ENCODE data around the gene SMYD4.
"Not testable (repeated sequence)": the region's sequence is repeated elsewhere in the genome, so short reads cannot be mapped to it uniquely, and the experiment has no call there.

SMYD4 gene

DNA sequence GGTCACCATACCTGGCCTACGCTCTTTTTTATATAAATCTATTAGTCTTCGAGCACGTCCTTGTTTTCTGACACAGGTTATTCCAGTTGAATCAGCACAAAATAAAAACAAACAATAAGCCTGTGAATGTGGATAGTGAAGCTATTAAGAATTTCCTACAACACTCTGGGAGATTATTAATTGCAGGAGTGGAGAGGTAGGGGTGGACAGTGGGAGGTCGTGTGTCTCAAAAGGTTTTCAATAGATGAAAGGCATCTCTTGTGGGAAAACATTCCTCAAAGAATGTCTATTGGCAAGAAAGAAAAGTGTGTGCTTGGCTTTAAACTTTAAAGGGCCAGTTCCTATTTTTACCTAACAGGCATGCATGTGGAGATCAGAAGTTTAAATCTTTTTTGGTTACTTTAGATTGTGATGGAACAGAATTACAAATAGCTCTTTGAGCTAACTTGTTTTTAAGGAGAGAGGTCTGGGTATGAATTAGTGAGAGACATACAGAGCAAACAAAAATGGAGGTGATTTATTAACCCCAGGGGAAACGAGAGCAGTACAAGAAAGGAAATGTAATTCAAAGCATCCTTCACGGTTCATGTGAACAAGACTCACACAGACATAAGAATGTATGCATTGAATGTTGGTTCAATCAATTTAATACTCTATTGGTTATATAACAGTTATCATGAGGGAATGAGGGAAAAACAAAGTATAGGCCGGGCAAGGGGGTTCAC, 9.0 kb downstream of the SMYD4 start:
- DNase-seq (ENCODE audit: low read depth) = no peak

DNA sequence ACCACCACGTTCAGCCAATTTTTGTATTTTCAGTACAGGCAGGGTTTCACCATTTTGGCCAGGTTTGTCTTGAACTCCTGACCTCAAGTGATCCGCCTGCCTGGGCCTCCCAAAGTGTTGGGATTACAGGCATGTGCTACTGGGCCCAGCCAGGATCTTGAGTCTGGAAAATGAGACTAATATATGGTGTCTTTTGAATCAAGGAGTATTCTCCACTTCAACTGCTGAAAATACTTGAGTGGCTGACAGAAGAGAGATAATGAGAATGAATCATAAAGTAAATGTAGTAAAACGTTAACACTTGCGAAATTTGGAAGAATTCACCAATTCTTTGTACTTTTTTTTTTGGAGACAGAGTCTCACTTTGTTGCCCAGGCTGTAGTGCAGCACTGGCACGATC, 16.6 kb downstream of the SMYD4 start:
- no peak for DNase-seq (ENCODE audit: low read depth)

DNA sequence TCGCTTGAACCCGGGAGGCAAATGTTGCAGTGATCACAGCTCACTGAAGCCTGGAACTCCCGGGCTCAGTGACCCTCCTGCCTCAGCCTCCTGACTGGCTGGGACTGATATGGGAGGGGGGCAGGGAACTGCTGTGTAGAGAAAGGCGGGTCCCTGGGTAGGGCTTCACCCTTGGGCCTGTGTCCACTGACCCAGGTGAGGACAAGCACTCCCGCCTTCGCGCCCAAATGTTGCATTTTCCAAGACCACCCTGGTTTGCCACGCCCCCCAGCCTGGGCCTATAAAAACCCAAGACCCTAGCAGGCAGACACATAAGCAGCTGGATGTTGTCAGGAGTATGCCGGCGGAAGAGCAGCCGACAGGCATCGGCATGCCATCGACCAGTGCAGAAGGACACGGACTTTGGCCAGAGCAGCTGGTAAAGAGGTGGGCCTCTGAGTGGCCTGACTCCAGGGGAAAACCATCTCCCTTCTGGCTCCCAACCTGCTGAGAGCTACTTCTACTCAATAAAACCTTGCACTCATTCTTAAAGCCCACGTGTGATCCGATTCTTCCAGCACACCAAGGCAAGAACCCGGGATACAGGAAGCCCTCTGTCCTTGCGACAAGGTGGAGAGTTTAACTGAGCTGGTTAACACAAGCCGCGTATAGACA, 19.1 kb downstream of the SMYD4 start:
- no peak for DNase-seq (ENCODE audit: low read depth)

DNA sequence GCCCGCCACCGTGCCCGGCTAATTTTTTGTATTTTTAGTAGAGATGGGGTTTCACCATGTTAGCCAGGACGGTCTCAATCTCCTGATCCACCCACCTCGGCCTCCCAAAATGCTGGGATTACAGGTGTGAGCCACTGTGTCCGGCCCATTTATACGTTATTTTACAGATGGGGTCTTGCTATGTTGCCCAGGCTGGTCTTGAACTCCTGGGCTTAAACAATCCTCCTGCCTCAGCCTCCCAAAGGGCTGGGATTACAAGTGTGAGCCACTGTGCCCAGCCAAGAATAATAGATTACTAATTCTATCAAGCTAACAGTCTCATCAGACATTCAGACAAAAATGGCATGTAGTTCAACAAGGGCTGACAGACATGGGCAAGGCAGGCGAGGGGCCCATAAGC, 19.9 kb downstream of the SMYD4 start:
- not testable (repeated sequence) for DNase-seq (ENCODE audit: low read depth)

DNA sequence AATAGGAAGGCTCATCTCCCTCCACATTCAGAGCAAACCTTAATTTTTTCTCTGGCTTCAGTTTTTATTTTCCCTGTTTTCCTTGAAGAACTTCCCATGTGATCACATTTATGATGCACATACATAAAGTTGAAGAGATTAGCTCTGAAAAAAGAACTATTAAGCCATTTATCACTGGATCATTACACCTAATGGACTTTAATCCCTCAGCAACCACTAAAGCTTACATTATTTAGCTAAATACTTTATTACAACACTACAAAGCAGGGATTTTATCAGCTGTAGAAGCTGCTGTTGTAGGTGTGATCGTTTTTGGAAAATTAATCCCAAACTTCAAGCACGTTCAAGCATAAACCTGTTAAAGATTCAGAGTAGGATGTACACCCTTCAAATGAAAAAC, 21.1 kb downstream of the SMYD4 start:
- DNase-seq (ENCODE audit: low read depth) = no peak

DNA sequence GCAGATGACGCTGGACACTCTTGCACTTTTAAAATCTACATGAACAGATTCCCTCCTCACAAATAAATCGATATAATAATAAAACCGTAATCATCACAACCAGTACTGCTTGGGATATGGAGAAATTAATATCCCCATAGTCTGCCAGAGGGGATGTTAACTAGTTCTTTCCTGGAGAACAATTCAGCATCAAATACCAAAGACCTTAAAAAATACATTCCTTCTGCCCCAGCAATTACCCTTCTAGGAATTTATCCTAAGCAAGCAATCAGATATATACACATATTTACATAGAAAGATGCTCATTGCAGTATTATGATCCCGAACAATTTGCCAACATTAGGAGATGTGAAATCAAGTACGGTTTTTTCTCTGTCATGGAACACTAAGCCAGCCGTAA, 21.8 kb downstream of the SMYD4 start:
- no peak for DNase-seq (ENCODE audit: low read depth)

DNA sequence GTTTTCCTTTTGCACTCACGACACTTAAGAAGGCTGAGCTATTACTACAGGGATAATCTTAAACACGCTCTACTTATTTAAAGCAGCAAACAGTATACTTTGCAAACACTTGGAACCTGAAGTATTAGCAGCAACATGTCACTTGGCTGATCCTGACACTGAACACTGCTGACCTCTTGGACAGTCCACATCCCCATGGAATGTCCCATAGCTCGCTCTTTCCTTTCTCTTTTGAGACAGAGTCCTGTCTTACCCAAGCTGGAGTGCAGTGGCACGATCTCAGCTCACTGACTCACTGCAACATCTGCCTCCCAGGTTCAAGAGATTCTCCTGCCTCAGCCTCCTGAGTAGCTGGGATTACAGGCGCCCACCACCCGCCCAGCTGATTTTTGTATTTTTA, 26.4 kb downstream of the SMYD4 start:
- DNase-seq (ENCODE audit: low read depth) = no peak

DNA sequence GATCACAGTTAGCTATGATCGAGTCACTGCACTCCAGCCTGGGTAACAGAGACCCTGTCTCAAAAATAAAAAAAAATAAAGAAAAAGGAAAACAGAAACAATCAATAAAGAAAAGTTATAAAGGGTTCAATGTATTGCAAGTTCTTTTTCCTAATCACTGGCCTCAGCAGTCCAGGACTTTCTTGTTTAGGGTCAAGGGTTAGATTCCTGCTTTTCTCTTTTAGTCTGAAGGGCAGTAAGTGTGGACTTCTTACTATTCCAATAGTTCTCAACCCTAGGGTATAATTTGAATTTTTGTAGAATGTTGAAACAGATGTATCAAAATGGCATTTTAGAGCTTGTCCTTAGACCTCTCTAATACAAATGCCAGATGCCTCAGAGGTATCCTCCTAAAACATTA, 27.3 kb downstream of the SMYD4 start:
- no peak for DNase-seq (ENCODE audit: low read depth)

DNA sequence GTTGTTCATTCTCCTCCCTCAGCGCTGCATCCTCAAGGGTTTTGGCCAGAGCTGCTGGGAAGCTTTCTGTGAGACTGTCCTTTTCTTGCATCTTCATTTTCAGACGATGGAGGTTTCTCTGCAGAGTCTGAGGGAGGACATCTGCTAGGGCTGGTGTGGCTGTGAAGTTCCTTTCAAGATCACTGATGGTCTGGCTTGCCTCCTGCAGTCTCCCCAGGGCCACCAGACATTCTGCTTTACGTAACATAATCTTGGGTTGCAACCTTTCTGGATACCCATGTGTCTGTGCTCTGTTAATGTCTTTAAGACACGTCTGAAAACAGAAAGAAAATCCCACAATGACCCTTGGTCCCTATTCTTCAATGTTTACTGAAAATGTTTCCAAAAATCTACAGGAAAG, 29.0 kb downstream of the SMYD4 start:
- DNase-seq (ENCODE audit: low read depth) = no peak

DNA sequence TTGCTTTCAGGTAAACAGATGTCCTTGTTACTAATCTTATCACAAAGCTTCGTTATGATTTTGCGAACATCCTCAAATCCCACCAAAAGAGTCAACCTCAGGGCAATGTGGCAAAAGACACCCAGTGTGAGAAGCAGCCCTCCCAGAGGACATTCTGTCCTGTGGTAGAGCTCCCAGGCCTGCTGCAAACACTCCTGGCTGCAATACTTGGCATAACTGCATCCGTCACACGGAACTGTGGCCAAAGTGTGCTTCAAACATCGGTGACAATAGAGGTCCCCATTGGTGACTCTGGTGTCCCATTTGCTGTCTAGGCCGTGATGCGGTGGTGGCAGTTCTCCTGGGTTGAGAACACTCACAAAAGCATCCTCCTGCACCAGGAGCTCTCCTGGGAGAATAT, 29.5 kb downstream of the SMYD4 start:
- DNase-seq (ENCODE audit: low read depth) = no peak

DNA sequence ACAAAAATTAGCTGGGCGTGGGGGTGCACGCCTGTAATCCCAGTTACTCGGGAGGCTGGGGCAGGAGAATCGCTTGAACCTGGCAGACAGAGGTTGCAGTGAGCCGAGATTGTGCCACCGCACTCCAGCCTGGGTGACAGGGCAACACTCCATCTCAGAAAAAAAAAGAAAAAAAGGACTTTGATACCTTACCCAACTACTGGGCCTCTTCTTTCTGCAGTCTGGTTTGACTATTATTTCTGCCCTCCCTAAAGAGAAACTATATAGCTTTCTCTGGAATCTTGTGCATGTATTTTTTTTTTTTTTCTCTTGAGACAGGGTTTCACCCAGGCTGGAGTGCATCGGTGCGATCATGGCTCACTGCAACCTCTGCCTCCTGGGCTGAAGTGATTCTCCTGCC, 31.9 kb downstream of the SMYD4 start:
- not testable (repeated sequence) for DNase-seq (ENCODE audit: low read depth)

DNA sequence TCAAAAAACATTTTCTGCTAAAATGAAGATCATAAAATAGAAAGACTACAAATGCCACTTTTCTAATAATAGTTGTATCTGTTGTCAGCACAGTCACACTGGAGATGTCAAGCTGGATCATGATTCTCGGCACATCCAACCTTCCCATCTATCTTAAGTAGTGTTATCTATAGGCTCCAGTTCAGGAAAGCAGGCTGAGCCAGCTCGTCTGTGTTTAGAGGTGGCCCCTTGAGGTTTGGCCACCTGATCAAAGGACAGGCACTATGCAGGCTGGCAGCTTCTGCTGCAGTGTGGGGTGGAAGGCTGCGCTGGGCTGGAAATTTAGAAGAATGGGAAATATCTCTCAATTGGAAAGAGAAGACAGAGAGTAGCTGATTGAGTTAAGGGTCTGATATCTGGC, 32.4 kb downstream of the SMYD4 start:
- DNase-seq (ENCODE audit: low read depth) = no peak

DNA sequence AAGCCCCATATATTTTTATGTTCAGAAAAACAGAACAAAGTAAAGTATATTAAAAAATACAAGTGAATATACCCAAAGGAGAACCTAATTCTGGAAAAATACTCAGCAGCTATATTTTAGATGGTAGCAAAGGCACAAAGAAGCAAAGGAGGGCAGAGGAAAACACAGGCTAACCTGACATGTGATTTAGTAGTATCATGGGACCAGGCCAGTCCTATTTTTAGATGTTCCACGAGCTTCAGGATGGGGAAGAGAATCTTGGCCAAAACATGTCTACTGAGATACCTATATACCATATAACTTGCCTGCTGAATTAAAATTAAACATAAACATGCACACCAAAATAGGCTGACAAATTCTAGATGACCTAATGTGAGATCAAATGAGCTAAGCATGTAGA, 32.9 kb downstream of the SMYD4 start:
- DNase-seq (ENCODE audit: low read depth) = no peak

DNA sequence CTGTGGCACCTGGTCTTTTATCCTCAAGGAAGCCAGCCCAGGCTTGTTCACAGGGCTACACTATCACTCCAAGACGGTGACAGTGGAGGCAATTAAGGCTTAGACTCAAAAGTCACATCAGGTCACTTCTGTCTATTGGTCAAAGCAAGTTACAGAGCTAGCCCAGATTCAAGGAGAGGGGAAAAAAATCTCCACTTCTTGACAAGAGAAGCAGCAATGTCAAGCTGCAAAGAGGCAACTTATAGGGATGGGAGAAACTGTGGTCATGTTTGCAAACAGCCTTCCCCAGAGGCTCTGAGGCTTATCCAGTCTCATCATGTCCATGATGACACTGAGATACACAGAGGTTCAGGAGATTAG, 36.3 kb downstream of the SMYD4 start:
- DNase-seq (ENCODE audit: low read depth) = no peak

DNA sequence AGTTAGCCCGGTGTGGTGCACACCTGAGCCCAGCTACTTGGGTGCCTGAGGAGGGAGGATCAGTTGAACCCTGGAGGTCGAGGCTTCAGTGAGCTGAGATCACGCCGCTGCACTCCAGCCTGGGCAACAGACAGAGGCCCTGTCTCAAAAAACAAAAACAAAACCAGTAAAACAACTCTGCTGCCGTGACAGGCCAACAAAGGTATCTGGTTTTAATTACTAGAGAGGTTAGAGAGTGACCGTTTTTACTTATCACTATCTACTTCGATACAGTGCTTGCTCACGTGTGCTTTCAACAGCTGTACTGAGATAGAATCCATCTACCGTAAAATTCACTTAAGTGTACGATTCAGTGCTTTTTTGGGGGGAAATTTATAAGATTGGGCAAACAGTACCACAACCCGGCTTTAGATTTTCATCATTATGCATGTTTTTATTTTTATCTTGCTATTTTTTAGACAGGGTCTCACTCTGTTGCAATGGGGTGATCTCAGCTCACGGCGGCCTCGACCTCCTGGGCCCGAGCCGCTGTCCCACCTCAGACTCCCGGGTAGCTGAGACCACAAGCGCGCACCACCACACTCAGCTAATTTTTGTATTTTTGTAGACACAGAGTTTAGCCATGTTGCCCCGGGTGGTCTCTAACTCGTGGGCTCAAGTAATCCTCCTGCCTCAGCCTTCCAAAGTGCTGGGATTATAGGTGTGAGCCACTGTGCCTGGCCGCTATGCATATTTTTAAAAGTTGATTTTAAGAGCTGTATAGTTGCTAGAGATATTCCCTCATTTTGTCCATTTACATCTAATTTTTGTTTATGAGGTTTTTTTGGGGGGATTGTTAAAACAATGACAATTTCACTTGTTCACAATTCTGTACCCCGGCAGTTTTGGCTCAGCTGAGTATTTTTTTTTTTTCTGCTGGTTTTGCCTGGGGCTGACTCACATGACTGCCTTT, 36.9 kb downstream of the SMYD4 start:
- no peak for DNase-seq (ENCODE audit: low read depth)

DNA sequence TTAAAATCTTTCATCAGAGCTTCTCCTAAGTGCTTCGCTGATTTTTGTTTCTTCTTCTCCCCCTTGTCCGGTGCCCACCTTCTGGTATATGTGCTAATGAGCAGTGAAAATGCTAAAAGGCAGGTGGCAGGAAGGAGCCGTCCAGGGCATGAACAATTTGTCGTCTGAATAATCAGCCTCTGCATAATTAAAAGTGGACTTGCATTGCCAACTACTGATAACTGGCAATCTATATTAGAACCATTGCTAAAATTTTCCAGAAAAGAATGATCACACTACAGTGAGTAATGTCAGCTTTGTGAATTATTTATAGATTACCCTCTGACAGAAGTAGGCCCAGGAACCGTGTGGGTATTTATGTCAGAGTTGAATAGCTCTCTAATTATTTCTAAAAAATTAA, 39.8 kb downstream of the SMYD4 start:
- no peak for DNase-seq (ENCODE audit: low read depth)

DNA sequence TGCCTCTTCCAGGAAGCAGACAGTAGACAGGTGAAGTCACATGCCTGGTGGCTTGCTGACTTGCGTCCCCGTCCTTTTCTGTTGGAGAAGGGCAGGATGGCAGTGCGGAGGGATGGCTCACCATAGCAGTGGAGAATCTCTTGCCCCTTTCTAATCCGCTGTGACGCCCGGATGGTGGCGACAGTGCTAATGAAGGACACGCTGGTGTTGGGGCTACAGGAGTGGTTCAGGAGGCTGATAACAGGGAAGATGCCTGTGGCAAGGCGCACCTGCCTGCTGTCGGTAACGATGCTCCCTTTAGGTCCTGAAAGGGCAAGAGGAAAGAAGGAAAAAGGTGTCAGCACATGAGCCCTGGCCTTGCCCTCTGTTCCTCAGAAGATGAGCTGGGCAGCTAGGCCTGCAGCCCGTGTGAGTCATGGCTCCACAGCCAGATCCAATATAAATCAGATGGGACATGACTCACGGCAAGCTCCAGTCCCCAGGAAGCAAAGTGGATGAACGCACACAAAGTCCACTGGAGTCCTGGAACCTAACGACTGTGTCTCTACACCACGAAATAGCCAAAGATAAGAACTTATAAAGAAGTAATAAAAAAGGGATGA, 42.3 kb downstream of the SMYD4 start:
- DNase-seq (ENCODE audit: low read depth) = peak; percentile 89

DNA sequence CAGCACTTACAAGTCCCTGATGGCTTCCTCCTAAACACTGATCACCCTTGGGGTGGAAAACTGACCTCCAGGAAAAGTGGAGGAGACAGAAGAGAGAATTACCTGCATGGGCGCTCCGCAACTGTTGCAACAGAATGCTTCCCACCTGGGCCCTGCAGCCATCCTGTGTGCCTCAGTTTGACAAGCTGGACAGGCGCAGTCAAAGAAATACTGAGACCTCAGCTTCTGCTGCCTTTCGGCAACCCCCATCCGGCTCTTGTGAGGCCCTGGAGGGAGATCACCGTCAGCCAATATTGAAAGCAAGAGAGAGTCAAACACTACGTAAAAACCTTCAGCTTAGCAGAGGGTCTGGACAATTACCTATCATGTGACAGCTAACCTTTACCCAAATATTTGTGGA, 43.0 kb downstream of the SMYD4 start:
- no peak for DNase-seq (ENCODE audit: low read depth)

DNA sequence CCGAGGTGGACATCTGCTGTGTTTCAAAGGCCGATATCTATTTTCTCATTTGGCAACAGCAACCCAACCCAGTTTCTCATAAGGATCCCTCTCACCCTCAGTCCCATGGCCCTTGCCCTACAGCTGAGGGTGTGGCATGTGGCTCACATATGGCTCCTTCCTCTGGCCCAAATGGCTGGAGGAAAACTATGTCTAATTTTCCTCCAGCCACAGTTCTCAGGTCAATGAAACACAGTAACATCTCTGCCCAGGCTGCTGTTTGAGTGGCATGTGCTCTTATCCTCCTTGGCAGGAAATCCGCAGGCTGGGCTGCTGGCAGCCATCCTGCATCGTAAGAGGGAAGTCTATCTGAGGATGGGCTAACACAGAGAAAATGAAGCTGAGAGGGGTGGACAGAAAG, 43.8 kb downstream of the SMYD4 start:
- DNase-seq (ENCODE audit: low read depth) = no peak

DNA sequence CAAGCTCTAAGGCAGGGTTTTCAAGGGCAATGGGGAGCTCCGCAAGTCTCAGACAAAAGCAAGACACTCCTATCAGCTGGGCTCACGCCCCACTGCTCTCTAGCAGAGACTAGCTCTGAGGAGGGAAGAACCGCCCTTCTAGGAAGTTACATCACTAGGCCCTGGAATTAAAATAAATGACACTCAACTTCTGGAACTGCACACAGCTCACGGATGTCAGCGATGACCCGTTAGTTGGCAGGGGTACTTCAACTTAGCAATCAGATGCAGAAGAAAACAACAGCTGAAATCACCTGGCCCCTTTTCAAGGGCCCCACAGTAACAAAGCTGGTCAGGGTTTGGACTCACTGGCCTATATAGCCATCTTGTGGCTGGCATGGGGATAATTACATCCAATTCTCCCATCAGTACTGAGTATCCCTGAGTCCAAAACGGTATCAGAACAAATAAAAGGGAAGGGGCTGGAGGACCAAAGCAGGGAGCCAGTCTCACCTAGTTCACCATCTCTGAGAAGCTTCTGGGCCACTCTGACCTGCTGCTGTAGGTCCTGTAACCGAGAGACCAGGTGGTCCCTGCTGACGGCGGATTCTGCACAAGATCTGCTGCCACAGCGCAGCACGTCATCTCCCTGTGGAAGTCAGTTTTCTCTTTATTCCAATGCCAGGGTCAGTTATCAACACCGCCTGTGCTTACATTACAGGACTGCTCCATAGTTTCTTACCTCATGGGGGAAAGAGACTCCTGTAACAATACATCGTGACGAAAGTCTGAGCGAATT, 45.7 kb downstream of the SMYD4 start:
- DNase-seq (ENCODE audit: low read depth) = no peak

DNA sequence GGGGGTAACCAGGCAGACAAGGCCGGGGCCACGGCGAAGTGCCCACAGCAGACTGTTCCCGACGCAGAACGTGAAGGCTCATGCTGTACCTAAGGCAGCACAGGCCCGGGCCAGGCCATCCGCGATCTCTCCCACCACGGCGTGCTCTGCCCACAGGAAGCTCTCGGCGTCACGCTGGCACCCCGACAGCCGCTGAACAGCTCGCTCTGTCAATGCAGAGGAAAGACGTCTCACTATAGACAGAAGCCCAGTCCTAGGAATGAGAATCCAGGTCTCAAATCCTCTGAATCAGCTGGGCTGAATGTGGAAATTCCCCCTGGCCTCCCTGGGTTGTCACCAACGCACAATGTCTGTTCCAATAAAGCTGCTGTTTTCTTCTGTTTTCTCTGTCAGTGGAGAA, 46.4 kb downstream of the SMYD4 start:
- DNase-seq (ENCODE audit: low read depth) = no peak

DNA sequence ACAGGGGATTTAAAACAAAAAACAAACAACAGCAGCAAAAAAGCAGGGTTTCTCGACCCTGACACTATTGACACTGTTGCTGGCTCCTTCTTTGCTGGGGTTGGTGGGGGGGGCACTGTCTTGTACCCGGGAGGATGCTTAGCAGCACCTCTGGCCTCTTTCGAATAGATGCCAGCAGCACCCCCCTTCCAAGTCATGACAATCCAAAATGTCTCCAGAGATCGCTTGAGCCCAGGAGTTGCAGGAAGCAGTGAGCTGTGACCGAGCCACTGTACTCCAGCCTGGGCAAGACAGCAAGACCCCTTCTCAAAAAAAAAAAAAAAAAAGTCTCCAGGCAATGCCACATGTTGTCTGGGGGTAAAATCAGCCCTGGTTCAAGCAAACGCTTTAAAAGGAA, 47.5 kb downstream of the SMYD4 start:
- DNase-seq (ENCODE audit: low read depth) = no peak
